MM.1S (cell line): ENCODE results near the gene HNRNPR.

Source experiments
- CTCF ChIP-seq: fragments of 300-600 bp; sonication (generic); IDR thresholded peaks from 2 replicates; pipeline ENCODE4 v1.5.1; 2016; ENCODE audit warnings: antibody characterized with exemption, low read length, mixed read lengths
- EZH2 ChIP-seq: fragments of 300-600 bp; sonication (generic); optimal IDR thresholded peaks from 2 replicates; pipeline ENCODE3; 2017; ENCODE audit warnings: low read depth, mild to moderate bottlenecking, antibody characterized with exemption, low read length, mixed read lengths

GRCh38 chr1:23344987-23345472 is 946 bp upstream of the HNRNPR start:
- TF ChIP-seq CTCF (no peak), EZH2 (no peak)
